Ishikawa (cell line): ENCODE measurements around the gene SLC1A2.

Source experiments
- EP300 ChIP-seq: IDR thresholded peaks from 2 replicates; pipeline ENCODE4 v1.6.1; 2012; ENCODE audit warnings: borderline replicate concordance
- TAF1 ChIP-seq: IDR thresholded peaks from 2 replicates; pipeline ENCODE4 v1.6.1; 2012; ENCODE audit warnings: low read depth, mild to moderate bottlenecking
- TF ChIP-seq, protein P1 (sequence below): IDR thresholded peaks from 2 replicates; pipeline ENCODE4 v1.6.1; 2012

GRCh38 chr11:35389897-35390465, 29.4 kb downstream of the SLC1A2 start:
- TF ChIP-seq TAF1 (no peak), EP300 (no peak)
- TF ChIP-seq, protein P1, sequence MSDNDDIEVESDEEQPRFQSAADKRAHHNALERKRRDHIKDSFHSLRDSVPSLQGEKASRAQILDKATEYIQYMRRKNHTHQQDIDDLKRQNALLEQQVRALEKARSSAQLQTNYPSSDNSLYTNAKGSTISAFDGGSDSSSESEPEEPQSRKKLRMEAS = no peak
